B cell (primary cell): Measurements from ENCODE around the gene COL4A1.

ENCODE experiments used
- CTCF ChIP-seq: fragments of 200-600 bp; IDR thresholded peaks from one replicate; pipeline ENCODE4 v1.8.0; 2022; ENCODE audit warnings: antibody characterized with exemption, mild to moderate bottlenecking
- EZH2 ChIP-seq: IDR thresholded peaks from 2 replicates; pipeline ENCODE4 v1.6.1; 2012; ENCODE audit warnings: borderline replicate concordance, low read depth, mild to moderate bottlenecking, moderate library complexity, low read length; ENCODE audit not compliant: insufficient read depth, poor library complexity, severe bottlenecking

GRCh38 chr13:110126391-110126961 lies 180.5 kb downstream of the COL4A1 start:
- TF ChIP-seq CTCF (no peak), EZH2 (no peak)
